Measurements from ENCODE around the gene LEP.

The LEP gene

GRCh38 chr7:128264477-128264876 lies 23.4 kb downstream of the LEP start:
- no peaks in the 10 kb centered on the region for H3K36me3 ChIP-seq (ENCODE audit: insufficient read depth, low read length)
- H3K4me1 ChIP-seq (ENCODE audit: insufficient read depth, low read length) = peaks cover 27% of the 10 kb centered on the region
- H3K27me3 ChIP-seq (ENCODE audit: insufficient read depth, low read length) = no peaks in the 10 kb centered on the region
- H3K9me3 ChIP-seq (ENCODE audit: low read length) = no peaks in the 10 kb centered on the region
- H3K4me3 ChIP-seq (ENCODE audit: low read length) = no peak overlapping the region
- H2AFZ ChIP-seq (ENCODE audit: low read depth, low read length) = no peak overlapping the region

DNA sequence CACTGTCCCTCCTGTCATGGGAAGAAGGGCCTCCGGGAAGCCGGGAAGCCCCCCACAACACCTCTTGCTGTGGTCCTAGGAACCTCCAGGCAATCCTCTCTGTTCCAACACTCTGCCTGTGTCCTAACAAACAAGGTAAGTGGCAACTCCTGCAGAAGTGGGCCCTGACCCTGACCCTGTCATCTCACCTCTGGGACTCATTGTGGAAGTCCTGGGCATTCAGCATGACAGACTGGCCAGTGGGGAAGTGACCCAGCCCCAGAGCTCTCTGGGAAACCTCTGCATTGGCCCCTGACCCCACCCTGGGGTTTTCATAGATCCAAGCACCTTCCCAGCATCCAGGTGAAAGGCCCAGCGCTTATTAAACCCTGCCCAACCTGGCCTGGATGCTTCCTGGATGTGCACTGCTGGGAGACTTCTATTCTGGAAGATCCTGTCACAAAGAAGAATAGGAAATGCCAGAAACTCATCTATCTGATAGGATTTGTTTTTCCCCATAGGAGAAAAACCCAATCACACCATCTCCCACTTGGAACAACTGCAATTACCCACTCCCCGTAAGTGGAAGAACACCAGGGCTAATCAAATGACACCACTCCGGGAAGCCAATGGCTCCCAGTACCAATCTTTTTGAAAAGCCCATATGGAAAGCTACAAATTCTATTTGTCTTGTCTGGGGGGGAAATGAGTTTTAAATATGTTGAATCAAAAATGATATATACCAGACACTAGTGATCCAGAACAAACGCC lies 24.3 kb downstream of the LEP start:
- Histone ChIP-seq H3K4me1 (ENCODE audit: insufficient read depth, low read length) (peaks cover 27% of the 10 kb centered on the region), H3K4me3 (ENCODE audit: low read length) (no peak overlapping the region)

GRCh38 chr7:128265906-128266300 lies 24.8 kb downstream of the LEP start:
- Histone ChIP-seq H3K4me1 (ENCODE audit: insufficient read depth, low read length) (peaks cover 27% of the 10 kb centered on the region), H3K27me3 (ENCODE audit: insufficient read depth, low read length) (no peaks in the 10 kb centered on the region), H3K9me3 (ENCODE audit: low read length) (no peaks in the 10 kb centered on the region), H3K4me3 (ENCODE audit: low read length) (no peak overlapping the region), H2AFZ (ENCODE audit: low read depth, low read length) (no peak overlapping the region), H3K36me3 (ENCODE audit: insufficient read depth, low read length) (no peaks in the 10 kb centered on the region)

More for the DNA sequence above, 24.3 kb downstream of the LEP start:
- H3K27me3 ChIP-seq (ENCODE audit: insufficient read depth, low read length) = no peaks in the 10 kb centered on the region
- no peaks in the 10 kb centered on the region for H3K36me3 ChIP-seq (ENCODE audit: insufficient read depth, low read length)
- H3K9me3 ChIP-seq (ENCODE audit: low read length) = no peaks in the 10 kb centered on the region
- no peak overlapping the region for H2AFZ ChIP-seq (ENCODE audit: low read depth, low read length)

DNA sequence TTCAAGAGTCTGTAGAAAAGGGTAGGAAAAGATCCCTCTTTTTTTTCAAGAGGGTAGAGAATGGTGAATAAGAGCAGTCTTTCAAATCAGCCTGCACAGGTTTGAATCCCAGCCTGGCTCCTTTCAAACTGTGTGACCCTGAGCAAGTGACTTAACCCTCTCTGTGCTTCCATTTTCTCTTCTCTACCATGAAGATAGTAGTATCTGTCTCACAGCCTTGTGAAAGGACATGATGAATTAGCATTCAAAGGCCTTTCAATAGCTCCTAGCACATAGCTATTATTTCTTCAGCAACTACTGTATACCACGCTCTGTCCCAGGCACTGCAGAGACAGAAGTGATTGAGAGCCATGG lies 25.4 kb downstream of the LEP start:
- H3K9me3 ChIP-seq (ENCODE audit: low read length) = no peaks in the 10 kb centered on the region
- no peaks in the 10 kb centered on the region for H3K36me3 ChIP-seq (ENCODE audit: insufficient read depth, low read length)
- H3K27me3 ChIP-seq (ENCODE audit: insufficient read depth, low read length) = no peaks in the 10 kb centered on the region
- H2AFZ ChIP-seq (ENCODE audit: low read depth, low read length) = peak overlapping the region; percentile 73
- H3K4me1 ChIP-seq (ENCODE audit: insufficient read depth, low read length) = peaks cover 27% of the 10 kb centered on the region
- no peak overlapping the region for H3K4me3 ChIP-seq (ENCODE audit: low read length)

DNA sequence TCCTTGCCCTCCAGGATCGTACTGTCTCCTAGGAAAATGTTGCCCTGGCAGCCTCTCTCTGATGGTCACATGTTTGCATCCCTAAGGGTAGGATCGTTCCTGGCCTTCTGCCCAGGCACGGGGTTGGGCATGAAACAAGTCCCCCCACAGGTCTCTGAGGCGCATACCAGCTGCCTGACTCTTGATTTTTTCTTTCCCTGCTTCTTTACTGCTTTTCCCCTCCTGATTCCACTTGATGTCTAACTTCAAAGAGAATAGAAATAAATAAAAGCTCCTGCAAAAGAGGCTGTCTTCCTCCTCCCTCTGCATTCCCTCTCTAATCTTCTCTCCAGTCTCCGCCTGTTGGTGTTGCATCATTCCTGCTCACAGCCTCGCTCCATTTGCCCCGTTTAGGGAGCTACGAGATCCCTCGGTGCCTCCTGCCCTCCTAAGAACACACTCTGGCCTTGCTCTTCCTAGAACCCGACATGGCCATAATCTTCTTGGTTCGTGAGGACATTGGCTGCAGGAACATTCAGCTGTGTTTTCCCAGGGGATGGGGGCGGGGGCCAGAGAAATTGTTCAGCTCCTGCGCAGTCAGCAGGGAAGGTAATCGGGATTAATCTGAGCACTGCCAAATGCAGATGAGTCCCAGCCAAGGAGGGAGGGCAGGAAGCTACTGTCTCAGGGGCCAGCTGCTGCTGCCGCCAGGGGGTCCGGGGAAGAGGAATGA lies 26.0 kb downstream of the LEP start:
- Histone ChIP-seq H3K36me3 (ENCODE audit: insufficient read depth, low read length) (no peaks in the 10 kb centered on the region), H2AFZ (ENCODE audit: low read depth, low read length) (peak overlapping the region; percentile 73), H3K27me3 (ENCODE audit: insufficient read depth, low read length) (no peaks in the 10 kb centered on the region), H3K4me1 (ENCODE audit: insufficient read depth, low read length) (peaks cover 27% of the 10 kb centered on the region), H3K4me3 (ENCODE audit: low read length) (peak overlapping the region; percentile 38), H3K9me3 (ENCODE audit: low read length) (no peaks in the 10 kb centered on the region)

- Histone ChIP-seq H3K4me3 (ENCODE audit: low read length) (peak overlapping the region; percentile 38), H2AFZ (ENCODE audit: low read depth, low read length) (peak overlapping the region; percentile 73), H3K27me3 (ENCODE audit: insufficient read depth, low read length) (no peaks in the 10 kb centered on the region), H3K9me3 (ENCODE audit: low read length) (no peaks in the 10 kb centered on the region), H3K36me3 (ENCODE audit: insufficient read depth, low read length) (no peaks in the 10 kb centered on the region), H3K4me1 (ENCODE audit: insufficient read depth, low read length) (peaks cover 27% of the 10 kb centered on the region)
Observed at GRCh38 chr7:128267595-128267924, 26.5 kb downstream of the LEP start.

GRCh38 chr7:128268233-128268632 lies 27.2 kb downstream of the LEP start:
- H3K4me1 ChIP-seq (ENCODE audit: insufficient read depth, low read length) = peaks cover 26% of the 10 kb centered on the region
- no peaks in the 10 kb centered on the region for H3K36me3 ChIP-seq (ENCODE audit: insufficient read depth, low read length)
- H3K4me3 ChIP-seq (ENCODE audit: low read length) = no peak overlapping the region
- H3K9me3 ChIP-seq (ENCODE audit: low read length) = no peaks in the 10 kb centered on the region
- H2AFZ ChIP-seq (ENCODE audit: low read depth, low read length) = no peak overlapping the region
- H3K27me3 ChIP-seq (ENCODE audit: insufficient read depth, low read length) = no peaks in the 10 kb centered on the region

- Histone ChIP-seq H3K27me3 (ENCODE audit: insufficient read depth, low read length) (no peaks in the 10 kb centered on the region), H3K4me3 (ENCODE audit: low read length) (no peak overlapping the region), H3K9me3 (ENCODE audit: low read length) (no peaks in the 10 kb centered on the region), H3K36me3 (ENCODE audit: insufficient read depth, low read length) (no peaks in the 10 kb centered on the region), H3K4me1 (ENCODE audit: insufficient read depth, low read length) (peaks cover 12% of the 10 kb centered on the region), H2AFZ (ENCODE audit: low read depth, low read length) (no peak overlapping the region)
Observed at GRCh38 chr7:128270826-128271272, 29.8 kb downstream of the LEP start.

GRCh38 chr7:128271471-128271941 lies 30.4 kb downstream of the LEP start:
- H2AFZ ChIP-seq (ENCODE audit: low read depth, low read length) = no peak overlapping the region
- H3K27me3 ChIP-seq (ENCODE audit: insufficient read depth, low read length) = no peaks in the 10 kb centered on the region
- no peaks in the 10 kb centered on the region for H3K9me3 ChIP-seq (ENCODE audit: low read length)
- H3K4me3 ChIP-seq (ENCODE audit: low read length) = no peak overlapping the region
- no peaks in the 10 kb centered on the region for H3K36me3 ChIP-seq (ENCODE audit: insufficient read depth, low read length)
- H3K4me1 ChIP-seq (ENCODE audit: insufficient read depth, low read length) = peaks cover 12% of the 10 kb centered on the region

DNA sequence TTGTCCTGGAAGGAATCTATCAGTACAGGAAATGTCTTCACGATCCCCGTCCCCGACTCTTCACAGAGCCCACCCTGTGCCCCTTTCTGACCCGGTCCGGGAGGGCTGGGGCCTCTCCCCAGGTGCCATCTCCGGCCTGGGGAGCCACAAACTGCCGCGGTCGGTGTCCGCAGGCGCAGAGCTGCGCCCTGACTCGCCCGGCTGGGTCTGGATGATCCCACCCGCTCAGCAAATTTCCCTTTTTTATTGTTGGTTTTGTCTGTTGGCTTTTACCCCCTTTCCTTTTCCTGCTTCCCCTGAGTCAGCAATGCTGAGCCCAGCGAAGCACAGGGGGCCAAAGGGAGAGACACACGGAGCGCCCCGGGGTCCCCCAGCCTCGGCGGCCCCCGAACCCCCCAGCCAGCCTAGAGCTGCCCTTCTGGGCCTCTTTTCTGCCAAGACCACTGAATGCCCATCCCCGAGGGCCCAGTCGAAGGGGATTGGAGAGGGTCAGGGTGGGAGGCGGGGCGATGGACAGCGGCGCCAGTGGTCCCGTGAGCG lies 30.9 kb downstream of the LEP start:
- H3K4me1 ChIP-seq (ENCODE audit: insufficient read depth, low read length) = peaks cover 8% of the 10 kb centered on the region
- no peaks in the 10 kb centered on the region for H3K9me3 ChIP-seq (ENCODE audit: low read length)
- no peak overlapping the region for H2AFZ ChIP-seq (ENCODE audit: low read depth, low read length)
- H3K4me3 ChIP-seq (ENCODE audit: low read length) = no peak overlapping the region
- H3K27me3 ChIP-seq (ENCODE audit: insufficient read depth, low read length) = no peaks in the 10 kb centered on the region
- H3K36me3 ChIP-seq (ENCODE audit: insufficient read depth, low read length) = no peaks in the 10 kb centered on the region

DNA sequence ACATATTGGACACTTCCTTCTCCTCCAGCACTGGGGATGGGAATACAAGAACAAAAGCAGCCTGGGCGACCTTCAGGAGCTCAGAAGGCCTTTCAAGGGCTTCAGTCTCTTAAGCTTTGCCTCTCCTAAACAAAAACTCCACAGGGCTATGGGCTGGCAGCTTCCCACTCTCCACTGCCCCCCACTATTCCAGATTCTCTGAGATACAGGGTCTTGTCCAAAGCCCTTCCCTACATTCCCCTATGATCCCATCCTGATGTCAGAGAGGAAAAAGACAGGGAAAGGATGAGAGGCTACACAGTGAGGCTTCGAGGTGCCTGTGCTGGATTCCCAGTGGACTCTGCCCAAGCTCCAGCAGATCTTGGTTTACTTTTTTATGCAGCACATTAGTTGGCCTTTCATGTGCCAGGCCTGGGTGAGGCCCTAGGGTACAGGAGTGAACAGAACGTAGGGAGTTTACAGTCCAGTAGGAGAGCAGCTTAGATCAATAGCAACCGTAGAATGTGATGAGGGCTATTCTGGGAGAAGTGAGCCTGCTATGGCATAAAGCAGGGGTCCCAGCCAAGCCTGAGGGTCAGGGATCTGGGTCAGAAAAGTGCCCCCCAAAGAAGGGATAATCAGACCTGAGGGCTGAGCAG lies 33.3 kb downstream of the LEP start:
- no peak overlapping the region for H2AFZ ChIP-seq (ENCODE audit: low read depth, low read length)
- no peaks in the 10 kb centered on the region for H3K4me1 ChIP-seq (ENCODE audit: insufficient read depth, low read length)
- no peaks in the 10 kb centered on the region for H3K9me3 ChIP-seq (ENCODE audit: low read length)
- no peaks in the 10 kb centered on the region for H3K36me3 ChIP-seq (ENCODE audit: insufficient read depth, low read length)
- no peaks in the 10 kb centered on the region for H3K27me3 ChIP-seq (ENCODE audit: insufficient read depth, low read length)
- H3K4me3 ChIP-seq (ENCODE audit: low read length) = no peak overlapping the region

GRCh38 chr7:128274884-128275603 lies 34.0 kb downstream of the LEP start:
- H3K36me3 ChIP-seq (ENCODE audit: insufficient read depth, low read length) = no peaks in the 10 kb centered on the region
- no peaks in the 10 kb centered on the region for H3K9me3 ChIP-seq (ENCODE audit: low read length)
- no peak overlapping the region for H2AFZ ChIP-seq (ENCODE audit: low read depth, low read length)
- H3K4me1 ChIP-seq (ENCODE audit: insufficient read depth, low read length) = no peaks in the 10 kb centered on the region
- H3K27me3 ChIP-seq (ENCODE audit: insufficient read depth, low read length) = no peaks in the 10 kb centered on the region
- no peak overlapping the region for H3K4me3 ChIP-seq (ENCODE audit: low read length)

GRCh38 chr7:128275681-128276080 lies 34.6 kb downstream of the LEP start:
- H3K4me3 ChIP-seq (ENCODE audit: low read length) = no peak overlapping the region
- H3K9me3 ChIP-seq (ENCODE audit: low read length) = no peaks in the 10 kb centered on the region
- no peaks in the 10 kb centered on the region for H3K4me1 ChIP-seq (ENCODE audit: insufficient read depth, low read length)
- H3K27me3 ChIP-seq (ENCODE audit: insufficient read depth, low read length) = no peaks in the 10 kb centered on the region
- no peak overlapping the region for H2AFZ ChIP-seq (ENCODE audit: low read depth, low read length)
- H3K36me3 ChIP-seq (ENCODE audit: insufficient read depth, low read length) = no peaks in the 10 kb centered on the region
